ENCODE data around the gene RAB5B.
"Not testable (repeated sequence)": the region's sequence is repeated elsewhere in the genome, so short reads cannot be mapped to it uniquely, and the experiment has no call there.

RAB5B gene

DNA sequence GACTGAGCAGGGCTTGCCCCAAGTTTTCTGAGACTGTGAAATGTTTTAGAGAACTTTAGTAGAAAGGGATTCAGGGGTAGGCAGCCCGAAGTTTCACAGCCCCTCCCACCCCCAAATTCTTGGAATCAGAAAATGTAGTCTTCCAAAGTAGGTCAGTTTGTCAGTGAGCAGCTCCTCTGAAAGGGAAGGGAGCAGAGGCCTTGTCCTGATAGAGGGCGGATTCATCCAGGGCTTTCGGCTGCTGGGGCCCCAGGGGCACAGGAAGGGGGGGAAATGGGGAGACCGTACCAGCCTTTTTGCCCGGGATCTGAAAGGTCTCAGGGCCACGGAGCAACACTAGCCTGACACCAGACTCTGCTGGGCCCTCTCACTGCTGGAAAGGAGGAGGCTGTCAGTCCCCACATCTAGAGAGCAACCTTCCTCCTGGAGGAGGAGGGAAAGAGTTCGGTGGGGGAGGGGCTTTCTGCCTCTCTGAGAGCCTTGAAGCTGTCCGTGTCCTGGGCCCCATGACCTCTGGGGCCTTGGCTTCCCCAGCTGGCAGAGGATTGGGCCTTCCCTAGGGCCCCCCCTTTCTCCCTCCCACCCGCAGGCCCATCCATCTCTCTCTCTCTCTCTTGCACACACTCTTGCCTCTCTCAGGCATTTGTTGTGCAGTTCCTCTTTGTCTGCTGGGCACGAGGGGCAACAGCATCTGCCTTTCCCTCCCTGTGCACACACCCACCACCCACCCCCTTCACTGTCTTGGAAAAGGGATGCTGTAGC lies 46.7 kb downstream of the RAB5B start, which contains the start of gene IKZF4:
Gene IKZF4, plus strand, starts transcription at position 621 of the 762 bp plus-strand sequence. CDS start 451 bp downstream, outside the sequence.
- peak; percentile 96 for DNase-seq (ENCODE audit: low read depth)

DNA sequence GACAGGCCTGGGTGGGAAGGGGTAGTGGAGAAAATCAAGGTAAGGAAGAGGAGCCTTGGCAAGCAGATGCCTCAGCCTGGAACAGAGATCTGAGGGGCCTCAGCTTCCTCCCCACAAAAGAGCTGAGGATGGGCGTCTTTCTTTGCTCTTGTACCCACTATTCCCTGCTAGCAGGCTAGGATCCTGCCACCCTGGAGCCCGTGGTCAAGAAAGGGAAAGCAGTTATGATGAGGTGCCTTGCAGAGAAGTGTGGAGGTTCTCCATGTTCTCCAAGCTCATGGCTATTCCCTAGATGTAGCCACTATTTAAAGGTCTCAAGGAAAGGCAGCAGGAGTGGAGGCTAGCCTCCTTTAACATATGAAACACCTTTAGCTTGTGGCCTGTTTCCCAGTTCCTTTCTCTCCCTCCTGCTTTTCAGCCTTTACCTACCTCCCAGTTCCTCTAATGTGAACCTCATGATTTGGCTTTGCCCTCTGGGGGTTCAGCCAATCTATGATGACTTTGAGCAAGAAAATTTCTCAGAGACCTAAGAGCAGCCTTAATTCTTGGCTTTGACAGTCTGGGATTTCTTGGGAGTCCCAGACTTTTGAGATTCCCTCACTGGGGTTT lies 48.1 kb downstream of the RAB5B start:
- no peak for DNase-seq (ENCODE audit: low read depth)

DNA sequence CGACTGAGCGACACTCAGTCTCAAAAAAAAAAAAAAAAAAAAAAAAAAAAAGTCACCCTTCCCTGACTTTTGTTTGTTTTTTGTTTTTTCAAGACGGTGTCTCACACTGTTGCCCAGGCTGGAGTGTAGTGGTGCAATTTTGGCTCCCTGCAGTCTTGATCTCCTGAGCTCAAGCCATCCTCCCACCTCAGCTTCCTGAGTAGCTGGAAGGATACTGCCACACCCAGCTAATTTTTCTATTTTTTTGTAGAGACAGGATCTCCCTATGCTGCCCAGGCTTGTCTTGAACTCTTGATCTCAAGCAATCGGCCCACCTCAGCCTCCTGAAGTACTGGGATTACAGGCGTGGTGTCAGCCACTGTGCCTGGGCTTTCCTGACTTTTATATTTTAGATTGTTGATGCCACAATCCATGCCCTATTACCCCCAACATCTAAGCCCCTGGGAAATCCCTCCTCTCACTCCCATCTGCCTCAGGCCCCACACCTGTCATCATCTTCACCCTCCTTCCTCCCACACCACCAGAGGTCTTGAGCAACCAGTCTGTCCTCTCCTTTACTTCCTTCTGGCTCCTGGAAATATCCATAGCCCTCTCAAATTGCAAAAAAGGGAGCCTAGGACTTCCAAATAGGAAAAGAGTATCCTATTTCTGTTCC lies 54.8 kb downstream of the RAB5B start:
- peak; percentile 48 for DNase-seq (ENCODE audit: low read depth)

DNA sequence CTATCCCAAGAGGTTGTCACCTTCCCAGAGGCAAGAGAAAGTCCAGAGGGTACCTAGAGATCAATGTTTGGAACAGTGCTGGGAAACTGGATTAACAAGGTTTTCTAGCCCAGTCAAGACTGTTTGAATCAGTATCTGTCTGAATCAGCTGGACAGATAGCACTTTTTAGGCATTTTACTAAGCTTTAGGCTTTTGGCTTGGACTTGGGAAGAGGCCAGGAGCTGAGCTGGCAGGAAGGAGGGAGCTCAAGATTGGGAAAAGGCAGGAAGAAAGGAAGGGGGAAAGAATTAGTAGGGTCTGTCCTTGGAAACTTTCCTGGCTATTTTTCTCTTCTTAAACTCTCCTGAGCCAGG lies 55.3 kb downstream of the RAB5B start:
- DNase-seq (ENCODE audit: low read depth): peak; percentile 46

DNA sequence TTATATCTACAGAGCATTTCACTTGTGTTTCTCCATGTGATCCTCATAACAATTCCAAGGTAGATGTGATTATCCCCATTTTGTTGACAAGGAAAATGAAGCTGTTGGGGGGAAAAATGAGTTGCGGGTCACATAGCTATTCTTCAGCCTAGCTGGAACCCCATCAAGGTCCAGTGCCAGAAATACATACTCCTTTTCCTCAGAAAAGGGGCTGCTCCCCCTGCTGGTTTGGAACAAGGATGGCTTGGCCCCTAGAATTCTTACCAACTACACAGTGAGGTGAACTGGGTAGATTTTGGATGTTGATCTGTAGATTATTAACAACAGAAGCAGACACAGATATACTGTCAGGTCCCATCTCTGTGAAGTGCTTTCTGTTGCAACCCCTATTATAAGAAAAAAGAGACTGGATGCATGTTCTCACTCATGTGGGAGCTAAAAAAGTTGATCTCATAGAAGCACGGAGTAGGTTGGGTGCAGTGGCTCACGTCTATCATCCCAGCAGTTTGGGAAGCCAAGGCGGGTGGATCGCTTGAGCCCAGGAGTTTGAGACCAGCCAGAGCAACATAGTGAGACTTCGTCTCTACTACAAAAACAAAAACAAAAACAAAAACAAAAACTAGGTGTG lies 55.9 kb downstream of the RAB5B start:
- peak; percentile 57 for DNase-seq (ENCODE audit: low read depth)

DNA sequence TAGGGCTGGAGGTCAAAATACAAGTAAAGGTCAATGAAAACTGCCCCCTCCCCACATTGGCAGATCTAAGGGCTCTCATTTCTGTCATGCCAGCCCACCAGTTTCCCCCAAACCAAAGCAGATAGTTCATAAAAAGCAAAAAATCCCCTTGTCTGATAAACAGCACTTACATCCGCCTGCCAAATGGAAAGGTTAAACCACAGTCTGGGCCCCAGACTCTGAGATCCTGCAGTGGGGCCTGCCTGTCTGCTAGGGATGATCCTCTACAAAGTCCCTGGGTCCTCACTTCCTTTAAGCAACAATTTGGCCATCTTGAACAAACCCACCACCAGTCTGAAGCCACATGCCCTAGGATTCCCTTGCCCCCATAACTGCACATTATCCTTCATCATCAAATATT lies 58.1 kb downstream of the RAB5B start:
- no peak for DNase-seq (ENCODE audit: low read depth)

DNA sequence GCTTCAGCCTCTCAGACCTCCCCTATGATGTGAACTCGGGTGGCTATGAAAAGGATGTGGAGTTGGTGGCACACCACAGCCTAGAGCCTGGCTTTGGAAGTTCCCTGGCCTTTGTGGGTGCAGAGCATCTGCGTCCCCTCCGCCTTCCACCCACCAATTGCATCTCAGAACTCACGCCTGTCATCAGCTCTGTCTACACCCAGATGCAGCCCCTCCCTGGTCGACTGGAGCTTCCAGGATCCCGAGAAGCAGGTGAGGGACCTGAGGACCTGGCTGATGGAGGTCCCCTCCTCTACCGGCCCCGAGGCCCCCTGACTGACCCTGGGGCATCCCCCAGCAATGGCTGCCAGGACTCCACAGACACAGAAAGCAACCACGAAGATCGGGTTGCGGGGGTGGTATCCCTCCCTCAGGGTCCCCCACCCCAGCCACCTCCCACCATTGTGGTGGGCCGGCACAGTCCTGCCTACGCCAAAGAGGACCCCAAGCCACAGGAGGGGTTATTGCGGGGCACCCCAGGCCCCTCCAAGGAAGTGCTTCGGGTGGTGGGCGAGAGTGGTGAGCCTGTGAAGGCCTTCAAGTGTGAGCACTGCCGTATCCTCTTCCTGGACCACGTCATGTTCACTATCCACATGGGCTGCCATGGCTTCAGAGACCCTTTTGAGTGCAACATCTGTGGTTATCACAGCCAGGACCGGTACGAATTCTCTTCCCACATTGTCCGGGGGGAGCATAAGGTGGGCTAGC lies 60.9 kb downstream of the RAB5B start:
- DNase-seq (ENCODE audit: low read depth): no peak

DNA sequence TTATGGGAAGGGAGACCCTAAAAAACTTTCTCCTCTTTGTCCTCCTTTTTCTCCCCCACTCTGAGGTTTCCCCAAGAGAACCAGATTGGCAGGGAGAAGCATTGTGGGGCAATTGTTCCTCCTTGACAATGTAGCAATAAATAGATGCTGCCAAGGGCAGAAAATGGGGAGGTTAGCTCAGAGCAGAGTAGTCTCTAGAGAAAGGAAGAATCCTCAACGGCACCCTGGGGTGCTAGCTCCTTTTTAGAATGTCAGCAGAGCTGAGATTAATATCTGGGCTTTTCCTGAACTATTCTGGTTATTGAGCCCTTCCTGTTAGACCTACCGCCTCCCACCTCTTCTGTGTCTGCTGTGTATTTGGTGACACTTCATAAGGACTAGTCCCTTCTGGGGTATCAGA lies 63.3 kb downstream of the RAB5B start:
- no peak for DNase-seq (ENCODE audit: low read depth)

DNA sequence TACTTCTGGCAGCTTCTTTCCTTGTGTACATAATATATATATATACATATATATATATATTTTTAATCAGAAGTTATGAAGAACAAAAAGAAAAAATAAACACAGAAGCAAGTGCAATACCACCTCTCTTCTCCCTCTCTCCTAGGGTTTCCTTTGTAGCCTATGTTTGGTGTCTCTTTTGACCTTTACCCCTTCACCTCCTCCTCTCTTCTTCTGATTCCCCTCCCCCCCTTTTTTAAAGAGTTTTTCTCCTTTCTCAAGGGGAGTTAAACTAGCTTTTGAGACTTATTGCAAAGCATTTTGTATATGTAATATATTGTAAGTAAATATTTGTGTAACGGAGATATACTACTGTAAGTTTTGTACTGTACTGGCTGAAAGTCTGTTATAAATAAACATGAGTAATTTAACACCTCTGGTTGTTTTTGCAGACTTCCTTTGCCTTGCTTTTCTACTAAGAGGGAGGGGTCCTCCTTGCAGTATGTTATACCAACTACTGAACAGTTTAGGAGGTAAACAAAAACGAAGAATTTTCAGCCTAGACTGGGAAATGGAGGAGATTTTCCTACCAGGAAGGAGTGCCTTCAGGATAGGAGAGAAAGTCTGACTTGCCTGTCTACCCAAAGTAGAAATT lies 64.3 kb downstream of the RAB5B start:
- DNase-seq (ENCODE audit: low read depth): no peak

DNA sequence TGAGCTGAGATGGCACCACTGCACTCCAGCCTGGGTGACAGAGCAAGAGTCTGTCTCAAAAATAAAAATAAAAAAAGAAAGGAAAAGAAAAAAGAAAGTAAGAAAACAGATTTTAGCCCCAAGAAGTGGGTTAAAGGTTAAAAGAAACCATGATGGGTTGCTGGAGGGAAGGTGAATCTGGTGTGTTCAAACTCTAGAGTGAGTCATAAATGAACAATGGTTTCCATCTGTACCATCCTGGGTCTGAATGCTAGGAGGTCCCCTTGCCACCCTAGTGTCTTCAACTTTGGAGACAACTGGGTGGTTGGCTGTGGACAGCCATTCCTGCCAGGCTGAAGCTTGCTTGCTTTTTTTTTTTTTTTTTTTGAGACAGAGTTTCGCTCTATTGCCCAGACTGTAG lies 66.3 kb downstream of the RAB5B start:
- no peak for DNase-seq (ENCODE audit: low read depth)

DNA sequence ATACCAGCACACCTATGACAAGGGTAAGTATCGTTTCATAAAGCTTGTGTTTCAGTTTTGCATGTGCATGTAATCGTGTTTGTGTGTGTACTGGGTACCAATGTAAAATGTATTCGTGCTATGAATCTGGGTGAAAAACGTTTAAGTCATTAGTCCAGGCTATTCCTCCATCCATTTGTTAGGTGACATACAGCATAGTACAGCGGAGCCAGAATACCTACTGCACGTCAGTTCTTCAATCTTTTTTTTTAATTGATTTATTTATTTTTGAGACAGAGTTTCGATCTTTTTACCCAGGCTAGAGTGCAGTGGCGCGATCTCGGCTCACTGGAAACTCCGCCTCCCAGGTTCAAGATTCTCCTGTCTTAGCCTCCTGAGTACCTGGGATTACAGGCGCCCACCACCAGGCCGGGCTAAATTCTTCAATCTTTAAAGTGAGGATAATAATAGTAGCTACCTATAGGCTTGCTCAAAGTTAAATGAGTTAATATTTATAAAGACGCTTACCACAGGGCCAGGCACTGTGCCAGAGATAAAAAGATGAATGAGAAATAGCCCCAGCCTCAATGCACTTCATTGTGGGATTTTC lies 67.2 kb downstream of the RAB5B start:
- DNase-seq (ENCODE audit: low read depth): no peak

DNA sequence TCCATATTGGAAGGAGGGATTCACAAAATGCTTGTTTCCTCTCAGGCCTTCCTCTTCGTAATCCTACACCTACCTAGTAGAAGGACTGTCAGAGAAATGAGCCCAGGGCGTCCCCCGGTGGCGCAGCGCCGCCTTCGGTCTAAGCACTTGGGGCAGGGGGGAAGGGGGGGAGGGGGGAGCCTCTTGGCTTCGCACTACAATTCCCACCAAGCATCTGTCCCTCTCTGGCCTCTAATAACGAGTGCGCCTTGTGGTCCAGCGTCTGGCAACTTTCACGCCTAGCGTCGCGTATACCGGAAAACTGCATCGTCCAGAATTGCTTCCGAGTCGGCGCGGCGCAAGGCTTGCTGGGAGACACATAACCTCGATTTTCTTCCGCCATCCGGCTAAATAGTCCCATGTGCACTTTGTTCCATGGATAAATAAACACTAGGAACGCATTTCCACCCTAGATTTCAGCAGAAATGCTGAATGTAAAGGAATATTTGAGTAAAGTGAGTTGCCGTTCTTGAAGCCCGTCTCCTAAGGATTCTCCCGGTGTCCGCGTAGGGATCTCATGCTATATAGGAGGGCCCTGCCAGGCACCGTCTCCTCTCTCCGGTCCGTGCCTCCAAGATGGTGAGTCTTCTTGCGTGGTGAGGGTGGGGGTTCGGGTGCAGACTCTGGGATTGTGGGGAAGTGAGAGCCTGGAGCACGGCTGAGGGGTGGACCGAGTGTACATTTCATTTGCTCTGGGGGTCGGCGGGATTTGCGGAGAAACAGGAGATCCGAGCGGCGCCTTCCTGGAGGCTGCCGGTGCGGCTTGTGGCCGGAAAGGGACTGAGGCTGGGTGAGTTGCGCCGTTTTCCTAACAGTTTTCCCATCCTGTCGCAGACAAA lies 67.9 kb downstream of the RAB5B start, which contains the start of gene RPS26:
Gene RPS26, plus strand, starts transcription at position 367 of the 878 bp plus-strand sequence. Its CDS starts 249 bp downstream, at position 616.
- peak; percentile 100 for DNase-seq (ENCODE audit: low read depth)

DNA sequence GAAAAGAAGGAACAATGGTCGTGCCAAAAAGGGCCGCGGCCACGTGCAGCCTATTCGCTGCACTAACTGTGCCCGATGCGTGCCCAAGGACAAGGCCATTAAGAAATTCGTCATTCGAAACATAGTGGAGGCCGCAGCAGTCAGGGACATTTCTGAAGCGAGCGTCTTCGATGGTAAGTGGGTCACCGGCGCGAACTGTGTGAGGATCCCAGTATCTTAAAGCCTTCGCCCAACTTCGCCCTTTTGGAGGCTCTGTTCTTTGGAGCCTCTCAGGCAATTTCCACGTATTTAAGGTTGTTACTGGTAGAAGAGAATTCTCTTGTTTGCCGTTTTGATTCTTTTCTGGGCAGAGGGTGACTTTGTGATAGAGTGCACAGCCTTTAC lies 68.5 kb downstream of the RAB5B start:
- DNase-seq (ENCODE audit: low read depth): not testable (repeated sequence)

DNA sequence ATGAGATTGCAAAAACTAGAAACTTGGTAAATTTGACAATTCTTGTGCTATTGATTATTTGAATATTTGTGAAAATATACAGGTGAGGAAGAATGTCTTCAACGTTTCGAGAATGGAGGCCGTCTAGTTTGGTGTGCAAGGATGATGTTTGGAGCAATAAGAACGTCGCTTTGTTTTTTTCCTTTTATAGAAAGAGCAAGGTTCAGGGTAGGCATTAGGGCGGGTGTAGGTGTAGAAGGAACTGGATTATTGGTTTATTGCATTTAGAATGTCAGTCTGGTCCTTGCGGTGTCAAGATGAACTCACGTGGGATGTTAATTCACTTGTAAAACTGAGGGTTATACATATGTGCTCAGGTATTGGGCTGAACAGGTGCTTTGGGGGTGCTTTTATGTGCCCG lies 69.0 kb downstream of the RAB5B start:
- no peak for DNase-seq (ENCODE audit: low read depth)

Measured in amniotic epithelial cell (primary cell).